G401 (cell line): Measurements from ENCODE around the gene HEG1. TPM values are rescaled to one million over a fixed set of nuclear protein-coding genes. Genes with fewer than 3 reads are reported as not detected.

ENCODE experiments used
- DNase-seq: peaks from one replicate; pipeline ENCODE4 v3.0.0-alpha.2; 2015; ENCODE audit warnings: low spot score
- in situ Hi-C: cut with HindIII; loops from 2 replicates; pipeline ENCODE4 v1.10.0; 2016; ENCODE audit warnings: low sequenced_read_pairs, mixed read lengths
- total RNA-seq: library from RNA; depleted of rRNA; stranded (reverse); fragments of >200 nt; shearing (Covaris generic); gene quantifications from 2 replicates; pipeline ENCODE4 v1.2.3, GENCODE V29; 2014

HEG1 gene
- total RNA-seq, 1 experiment from 2014 or later, result 3.1 TPM

DNA sequence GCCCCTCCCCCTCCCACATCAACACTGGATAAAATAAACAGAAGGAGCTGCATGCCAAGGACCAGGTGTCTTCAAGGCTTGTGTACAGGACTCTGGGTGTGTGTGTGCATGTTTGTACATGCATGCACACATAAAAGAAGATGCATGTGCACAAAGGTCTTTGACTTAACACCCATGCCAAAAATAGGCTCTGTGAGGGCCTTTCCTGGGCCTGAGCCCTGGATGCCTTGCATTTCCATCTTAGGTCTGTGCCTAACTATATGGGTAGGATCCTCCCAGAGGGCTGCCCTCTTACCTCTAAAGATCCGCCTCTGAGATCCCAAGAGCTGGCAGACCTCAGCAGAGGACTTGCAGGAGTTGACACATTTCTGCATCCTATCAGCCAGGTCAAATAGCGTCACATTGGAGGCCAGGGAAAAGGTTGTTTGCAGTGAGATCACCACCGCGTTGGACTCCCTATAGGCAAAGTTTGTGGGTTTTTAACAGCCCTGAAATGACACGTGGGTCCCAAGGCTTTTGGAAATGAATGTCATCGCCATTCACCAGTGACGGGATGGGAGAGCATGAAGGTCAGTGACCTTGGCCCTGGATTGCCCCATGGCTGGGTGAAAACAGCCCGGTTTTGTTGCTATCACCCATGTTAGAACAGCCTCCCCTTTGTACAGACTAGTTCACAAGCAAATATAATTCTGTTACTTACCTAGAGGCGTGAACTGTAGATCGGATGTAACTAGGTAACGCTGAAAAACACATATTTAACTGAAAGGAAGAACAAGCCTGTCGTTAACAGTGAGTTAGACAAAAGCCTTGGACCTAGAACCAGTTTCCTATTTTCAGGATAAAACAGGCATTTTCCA lies 54.0 kb downstream of the HEG1 start:
- no peak for DNase-seq
- in situ Hi-C loops, result no loop called here

- in situ Hi-C loops, result no loop called here
- no peak for DNase-seq
Measured at GRCh38 chr3:125000661-125001060, 55.1 kb downstream of the HEG1 start.

- no peak for DNase-seq
- in situ Hi-C loops, result no loop called here
Measured at GRCh38 chr3:124999897-125000435, 55.8 kb downstream of the HEG1 start.

GRCh38 chr3:124999317-124999716 lies 56.5 kb downstream of the HEG1 start:
- in situ Hi-C loops, result no loop called here
- DNase-seq, result no peak

GRCh38 chr3:124998247-124998630 lies 57.6 kb downstream of the HEG1 start:
- in situ Hi-C loops, result no loop called here
- peak; percentile 65 for DNase-seq

DNA sequence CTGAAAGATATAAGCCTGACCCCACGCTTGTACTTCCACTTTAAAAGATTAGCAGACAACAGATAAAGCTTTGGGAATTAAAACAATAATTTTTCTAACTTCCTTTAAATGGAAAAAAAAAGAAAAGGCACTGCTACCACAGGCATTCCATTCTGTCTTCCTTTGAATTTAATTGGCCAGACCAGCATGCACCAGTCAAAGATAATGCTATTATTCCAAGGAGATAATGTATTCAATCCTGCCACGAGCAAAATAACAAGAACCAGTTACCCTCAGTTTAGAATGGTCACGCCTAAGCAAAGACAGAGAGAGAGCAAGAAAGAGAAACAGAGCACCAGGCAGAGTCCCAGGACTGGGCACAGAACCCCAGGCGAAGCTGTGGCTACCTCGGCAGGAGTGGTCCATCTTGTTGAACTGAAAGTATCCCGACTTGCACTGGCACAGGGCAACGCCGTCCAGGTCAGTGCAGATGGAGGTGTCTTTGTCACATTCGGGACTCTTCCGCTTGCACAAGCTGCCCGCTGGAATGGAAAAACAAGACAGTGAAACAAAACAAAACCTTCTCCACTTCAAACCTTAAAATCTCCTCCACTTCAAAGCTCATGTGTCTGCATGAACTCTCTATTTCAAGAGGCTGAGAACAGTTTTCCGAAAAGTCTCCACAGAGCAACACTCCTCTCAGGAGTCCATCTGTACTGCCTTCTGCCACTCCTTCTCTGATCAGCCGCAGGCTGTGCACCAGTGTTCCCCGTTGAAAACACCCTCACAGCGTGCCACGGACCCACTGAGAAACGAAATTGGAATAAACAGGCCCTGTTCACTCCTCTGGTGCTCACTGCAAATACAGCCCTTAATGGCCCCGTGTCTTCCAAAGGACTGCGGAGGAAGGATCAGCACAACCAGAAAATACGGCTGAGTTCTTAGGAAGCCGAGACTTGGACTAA lies 58.2 kb downstream of the HEG1 start:
- in situ Hi-C loops, result no loop called here

DNA sequence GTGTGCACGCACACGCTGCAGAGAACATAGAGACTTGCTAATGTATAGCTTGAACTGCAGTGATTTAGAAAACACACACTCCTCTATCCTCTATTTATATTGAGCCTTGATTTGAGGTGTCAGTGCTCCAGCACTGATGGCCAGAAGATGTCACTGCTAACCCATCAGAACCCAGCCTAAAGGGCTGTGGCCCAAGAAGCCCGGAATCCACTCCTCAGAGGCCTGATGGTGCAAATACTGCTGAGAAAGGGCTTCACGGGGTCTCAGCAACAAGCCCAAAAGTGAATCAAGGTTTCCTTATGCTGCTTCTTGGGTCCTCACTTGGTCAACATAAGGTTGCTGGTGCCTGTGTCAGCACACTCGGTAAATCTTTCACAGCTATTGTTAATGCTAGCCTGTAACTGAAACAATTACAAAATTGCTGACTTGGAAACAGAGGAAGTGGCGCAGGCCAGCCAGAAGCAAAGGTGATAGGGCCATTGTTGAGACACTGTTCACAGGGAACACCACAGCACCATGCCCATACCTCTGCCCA lies 60.3 kb downstream of the HEG1 start:
- in situ Hi-C loops, result no loop called here
- peak; percentile 73 for DNase-seq

More for the DNA sequence above, 58.2 kb downstream of the HEG1 start:
- peak; percentile 70 for DNase-seq

DNA sequence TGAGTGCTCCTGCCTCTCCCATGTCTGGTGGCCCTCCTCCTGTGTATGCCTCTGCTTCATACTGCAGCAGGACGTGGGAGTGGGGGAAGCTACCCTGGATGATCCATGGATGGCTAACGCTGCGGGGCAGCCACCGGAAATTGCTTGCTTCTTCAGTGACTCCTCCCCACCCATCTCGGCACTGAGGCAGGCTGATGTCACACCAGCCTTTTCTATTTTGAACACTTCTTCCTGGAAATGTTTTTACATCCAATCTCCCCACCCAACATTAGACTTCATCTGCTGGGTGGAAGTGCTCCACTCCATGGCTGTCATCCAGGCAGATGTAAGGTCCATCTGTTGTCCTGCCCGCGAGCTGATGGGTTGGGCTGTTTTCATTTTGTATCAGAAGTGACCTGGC lies 62.3 kb downstream of the HEG1 start:
- in situ Hi-C loops, result no loop called here

GRCh38 chr3:124992041-124992440 lies 63.8 kb downstream of the HEG1 start:
- in situ Hi-C loops, result no loop called here
- DNase-seq, result no peak

More for the DNA sequence above, 62.3 kb downstream of the HEG1 start:
- no peak for DNase-seq

DNA sequence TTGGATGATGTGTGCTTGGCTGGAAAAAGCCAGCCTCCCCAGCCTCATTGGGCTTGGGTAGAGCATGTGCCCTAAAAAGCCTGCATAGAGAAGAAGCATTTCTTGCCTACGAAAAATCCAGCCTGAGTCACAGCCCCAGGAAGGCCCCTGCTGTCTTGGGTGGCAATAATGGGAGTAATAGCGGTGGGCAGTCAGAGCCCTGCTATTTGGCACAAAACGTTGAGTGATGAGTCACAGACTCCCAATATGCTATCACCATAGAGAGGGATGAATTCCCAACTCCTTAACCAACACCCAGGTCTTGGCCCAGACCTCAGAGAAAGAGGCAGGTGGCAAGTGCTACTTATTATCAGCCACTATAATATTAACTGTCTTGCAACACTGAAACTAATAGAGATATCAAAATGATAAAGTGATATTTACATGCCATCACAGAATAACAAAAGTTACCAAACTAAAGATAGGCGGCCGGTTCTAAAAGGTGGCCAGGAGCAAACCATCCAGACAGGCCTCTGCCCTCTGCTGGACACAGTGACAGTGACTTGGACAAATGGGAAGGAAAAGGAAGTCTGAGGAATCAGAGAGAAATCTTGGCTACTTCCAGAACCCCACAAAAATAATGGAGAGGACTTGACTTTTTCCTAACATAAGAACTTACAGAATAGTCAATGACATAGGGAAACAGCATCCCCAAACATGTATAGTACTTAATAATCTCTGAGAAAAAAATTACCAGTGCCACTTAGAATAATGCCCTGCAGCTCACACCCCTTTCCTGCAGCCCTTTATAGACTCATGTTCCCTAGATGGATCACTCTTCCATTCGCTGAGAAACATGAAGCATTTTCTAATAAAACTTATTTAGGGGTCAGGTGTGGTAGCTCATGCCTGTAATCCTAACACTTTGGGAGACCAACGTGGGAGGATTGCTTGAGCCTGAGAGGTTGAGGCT lies 69.3 kb downstream of the HEG1 start:
- in situ Hi-C loops, result no loop called here
- DNase-seq, result peak; percentile 27

GRCh38 chr3:124985349-124985748 lies 70.4 kb downstream of the HEG1 start:
- in situ Hi-C loops, result no loop called here
- DNase-seq, result no peak

- no peak for DNase-seq
- in situ Hi-C loops, result no loop called here
Measured at GRCh38 chr3:124984754-124985153, 71.0 kb downstream of the HEG1 start.

GRCh38 chr3:124982855-124983254 lies 72.9 kb downstream of the HEG1 start:
- in situ Hi-C loops, result no loop called here
- DNase-seq, result no peak

DNA sequence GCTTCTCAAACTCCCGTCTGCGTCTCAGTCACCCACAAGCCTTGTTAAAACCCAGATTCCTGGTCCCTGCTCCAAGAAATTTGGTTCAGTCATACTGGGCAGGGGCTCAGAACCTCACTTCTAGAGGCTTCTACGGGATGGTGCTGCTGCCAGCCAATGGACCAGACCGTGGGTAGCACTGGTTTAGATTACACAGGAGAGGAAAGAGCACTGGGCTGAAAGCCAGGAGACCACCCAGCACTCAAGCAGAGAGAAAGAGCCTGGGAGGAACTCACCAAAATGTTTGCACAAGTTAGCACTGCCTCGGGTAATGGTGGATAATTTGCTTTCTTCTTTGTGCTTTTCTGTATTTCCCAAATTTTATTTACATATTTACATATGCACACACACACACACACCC lies 74.3 kb downstream of the HEG1 start:
- in situ Hi-C loops, result no loop called here
- DNase-seq, result no peak

GRCh38 chr3:124978627-124979026 lies 77.2 kb downstream of the HEG1 start:
- in situ Hi-C loops, result no loop called here
- DNase-seq, result no peak

- no peak for DNase-seq
- in situ Hi-C loops, result no loop called here
Measured at GRCh38 chr3:124976383-124976782, 79.4 kb downstream of the HEG1 start.

DNA sequence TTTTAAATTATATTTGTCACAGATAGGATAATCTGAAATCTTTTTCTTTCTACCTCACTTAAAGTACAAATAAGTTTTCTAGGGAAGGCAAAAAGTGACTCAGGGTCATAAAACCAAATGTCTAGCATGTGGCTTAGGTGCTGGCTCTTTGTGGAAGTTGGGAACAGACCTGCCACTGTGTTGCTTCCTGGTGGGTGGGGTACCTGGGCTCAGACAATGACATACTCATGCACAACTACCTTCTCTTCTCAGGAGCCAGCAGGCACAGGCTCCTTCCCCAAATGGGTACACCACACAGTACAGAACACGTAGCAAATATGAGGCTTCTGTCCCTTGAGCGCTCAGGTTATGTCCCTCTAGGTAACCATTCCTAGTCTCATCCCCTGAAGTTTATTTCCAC lies 81.1 kb downstream of the HEG1 start:
- no peak for DNase-seq
- in situ Hi-C loops, result no loop called here

DNA sequence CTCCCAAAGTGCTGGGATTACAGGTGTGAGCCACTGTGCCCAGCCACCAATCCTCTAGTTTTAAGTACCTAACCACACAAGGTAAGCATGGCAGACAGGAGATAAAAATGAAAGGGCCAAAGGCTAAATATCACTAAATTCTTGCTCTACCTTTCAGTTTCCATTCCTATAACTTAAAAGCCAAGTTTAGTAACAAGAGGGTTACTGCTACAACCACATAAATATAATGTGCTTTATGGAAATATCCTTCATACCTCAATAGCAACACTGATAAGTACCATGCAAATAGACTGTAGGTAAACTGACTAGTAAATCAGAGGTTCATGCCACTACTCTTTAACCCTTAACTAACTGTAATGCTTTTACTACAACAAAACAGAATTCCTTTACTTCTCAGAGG lies 82.5 kb downstream of the HEG1 start:
- in situ Hi-C loops, result no loop called here
- no peak for DNase-seq

GRCh38 chr3:124972457-124972856 lies 83.3 kb downstream of the HEG1 start:
- in situ Hi-C loops, result no loop called here
- DNase-seq, result no peak
